ENCODE results near the gene RRP15.

GRCh38 chr1:218348628-218349071, 63.6 kb downstream of the RRP15 start:
- TF ChIP-seq CTCF (conservative IDR thresholded peaks at IDR 0.05; ENCODE audit: low read depth in 2 of 2) (no peak), ETS1 (IDR thresholded peaks at IDR 0.05) (no peak), REST (IDR thresholded peaks at IDR 0.05; ENCODE audit: unreplicated experiment) (no peak), JUNB (IDR thresholded peaks at IDR 0.05; ENCODE audit: unreplicated experiment) (no peak), EZH2 (IDR thresholded peaks at IDR 0.05; ENCODE audit: low read depth, unreplicated experiment) (no peak), POLR2AphosphoS5 (IDR thresholded peaks at IDR 0.05; ENCODE audit: low read depth) (no peak), EZH2phosphoT487 (IDR thresholded peaks at IDR 0.05; ENCODE audit: unreplicated experiment) (no peak)
